Gastrocnemius medialis (tissue), 4 donors: Measurements from ENCODE around the gene RERE. TPM values are rescaled to one million over a fixed set of nuclear protein-coding genes. Genes with fewer than 3 reads are reported as not detected.

Experiments used
- ATAC-seq, 2 donors: fragments of 150-250 bp; one replicate each; pipeline ENCODE4 v1.9.1; 2016
- DNase-seq, 2 donors: peaks; one replicate each; pipeline ENCODE4 v3.0.0-alpha.2; 2019
- H3K27ac ChIP-seq, 4 donors: fragments of 200-600 bp; sonication (generic); 1 replicate in 1 of 4; 2 replicates in 3 of 4; pipeline ENCODE4 v1.5.1; 2016 to 2018; ENCODE audit warnings: mild to moderate bottlenecking in 2 of 4, moderate library complexity in 1 of 4
- H3K27me3 ChIP-seq, 3 donors: fragments of 200-600 bp; sonication (generic) in 2 of 3; 1 replicate in 1 of 3; 2 replicates in 2 of 3; pipeline versions ENCODE4 v1.5.1 to v1.6.0; 2016 to 2019; ENCODE audit warnings: mild to moderate bottlenecking in 1 of 3, moderate library complexity in 1 of 3
- H3K36me3 ChIP-seq, 2 donors: fragments of 200-600 bp; sonication (generic) in 1 of 2; one replicate each; pipeline ENCODE4 v1.5.1; 2017 to 2018
- H3K4me1 ChIP-seq, 2 donors: fragments of 200-600 bp; sonication (generic) in 1 of 2; one replicate each; pipeline ENCODE4 v1.5.1; 2016 to 2017; ENCODE audit warnings: mild to moderate bottlenecking in 2 of 2
- H3K4me3 ChIP-seq, 4 donors: fragments of 200-600 bp; sonication (generic) in 3 of 4; 1 replicate in 1 of 4; 2 replicates in 3 of 4; pipeline ENCODE4 v1.5.1; 2016 to 2019; ENCODE audit warnings: mild to moderate bottlenecking in 2 of 4
- H3K9me3 ChIP-seq, 3 donors: fragments of 200-600 bp; sonication (generic) in 2 of 3; 1 replicate in 1 of 3; 2 replicates in 2 of 3; pipeline ENCODE4 v1.5.1; 2016 to 2019
- CTCF ChIP-seq, 5 experiments: fragments of 450-650 bp in 3 of 5; fragments of 200-600 bp in 2 of 5; sonication (generic) in 2 of 5; IDR thresholded peaks in 4 of 5; conservative IDR thresholded peaks in 1 of 5; 1 replicate in 4 of 5; 2 replicates in 1 of 5; pipeline ENCODE4 v1.5.1; 2016 to 2019; ENCODE audit warnings: antibody characterized with exemption in 5 of 5, mild to moderate bottlenecking in 3 of 5, moderate library complexity in 3 of 5
- POLR2A ChIP-seq, 2 donors: fragments of 450-650 bp; IDR thresholded peaks; one replicate each; pipeline ENCODE4 v1.6.1; 2017; ENCODE audit warnings: antibody characterized with exemption in 2 of 2, mild to moderate bottlenecking in 2 of 2, moderate library complexity in 2 of 2
- in situ Hi-C, 4 donors: fragments of 200-750 bp; cut with MboI; loops; one replicate each; pipeline versions ENCODE4 v1.15.0 to v1.8.0; 2017; ENCODE audit warnings: low sequenced_read_pairs in 4 of 4
- intact Hi-C: fragments of 100-400 bp; cut with DNase I; formaldehyde crosslinking; loops from one replicate; pipeline ENCODE4 v1.15.1; 2023; ENCODE audit warnings: low total_unique reads
- total RNA-seq, 4 donors: library from RNA; depleted of rRNA; stranded (reverse); fragments of >200 nt; gene quantifications; one replicate each; pipeline versions ENCODE4 v1.1.0 to v1.2.3, GENCODE V29; 2016

The RERE gene
- total RNA-seq, 4 donors from 2014 or later, result 60.8 to 106 (median 102) TPM

DNA sequence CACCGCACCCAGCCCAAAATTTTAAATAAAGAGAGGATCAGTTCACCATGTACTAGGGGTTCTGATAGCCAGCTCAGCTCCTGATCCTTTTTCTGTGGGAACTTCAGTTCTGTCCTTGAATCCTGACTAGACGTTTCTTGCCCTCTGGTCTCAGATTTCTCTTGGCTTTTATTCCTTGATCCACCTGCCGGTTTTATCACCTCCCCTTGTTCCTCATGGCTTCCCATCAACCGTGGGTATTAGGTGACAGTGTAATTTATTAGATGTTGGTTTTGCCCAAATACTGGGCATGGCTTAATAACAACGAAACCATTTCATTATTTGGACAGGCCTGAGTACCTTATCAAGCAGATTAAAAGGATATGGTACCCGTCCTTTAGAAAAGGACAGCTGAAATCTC is 477.0 kb downstream of the RERE start:
- no peak for TF ChIP-seq POLR2A (IDR thresholded peaks at IDR 0.05)
- intact Hi-C loops, result no loop called here
- Histone ChIP-seq H3K4me1 (peaks cover 9 to 11% of the 10 kb centered on the region in 2 donors), H3K27me3 (no peaks in the 10 kb centered on the region), H3K36me3 (no peaks in the 10 kb centered on the region), H3K4me3 (no peak overlapping the region), H3K9me3 (no peaks in the 10 kb centered on the region), H3K27ac (no peak overlapping the region)
- DNase-seq (no peak), ATAC-seq (no peak)
- in situ Hi-C loops, result loop anchor here (10.0 kb wide), 2 partner anchors 356 to 366 kb away; no protein-coding TSS in a partner anchor

GRCh38 chr1:8339203-8339600 is 478.2 kb downstream of the RERE start:
- TF ChIP-seq CTCF (IDR thresholded peaks at IDR 0.05 in 4 of 5, conservative IDR thresholded peaks at IDR 0.05 in 1 of 5) (no peak), POLR2A (IDR thresholded peaks at IDR 0.05) (no peak)
- in situ Hi-C loops, result no loop called here
- DNase-seq, result no peak
- intact Hi-C loops, result no loop called here
- no peaks in the 10 kb centered on the region for H3K9me3 ChIP-seq
- H3K4me3 ChIP-seq, result no peak overlapping the region
- peaks cover 9 to 11% of the 10 kb centered on the region in 2 donors for H3K4me1 ChIP-seq
- H3K27me3 ChIP-seq, result no peaks in the 10 kb centered on the region
- H3K27ac ChIP-seq, result no peak overlapping the region
- H3K36me3 ChIP-seq, result no peaks in the 10 kb centered on the region
- no peak for ATAC-seq

DNA sequence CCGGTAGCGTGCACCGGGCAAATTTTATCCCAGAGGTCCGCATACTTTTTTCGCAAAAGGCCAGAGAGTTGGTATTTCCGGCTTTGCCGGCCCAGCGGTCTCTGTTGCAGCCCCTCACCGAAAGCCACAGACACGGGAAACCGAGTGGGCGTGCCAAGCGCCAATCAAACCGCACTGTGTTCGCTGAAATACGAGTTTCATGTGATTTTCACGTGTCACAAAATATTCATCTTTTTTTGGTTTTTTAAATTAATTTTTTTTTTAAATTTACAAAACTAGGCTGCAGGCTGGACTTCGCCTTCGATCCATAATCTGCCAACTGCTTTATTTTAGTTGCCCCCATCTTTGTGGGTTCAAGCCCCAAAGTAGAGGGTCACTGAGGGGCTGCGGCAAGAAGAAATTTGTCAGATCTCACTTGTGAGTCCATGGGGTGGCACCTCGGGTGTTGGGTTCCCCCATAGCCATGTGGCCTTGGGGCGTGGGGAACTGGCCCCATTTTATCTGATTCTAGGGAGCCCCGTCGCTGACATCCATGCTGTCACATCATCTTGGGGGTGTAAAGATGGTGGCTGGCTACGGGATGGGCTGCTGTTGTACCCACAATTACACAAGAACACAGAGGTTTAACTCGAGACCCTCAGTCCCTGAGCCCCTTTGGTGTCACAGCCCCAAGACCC is 478.8 kb downstream of the RERE start:
- Histone ChIP-seq H3K9me3 (no peaks in the 10 kb centered on the region), H3K27ac (no peak overlapping the region), H3K27me3 (no peaks in the 10 kb centered on the region), H3K36me3 (no peaks in the 10 kb centered on the region), H3K4me3 (no peak overlapping the region), H3K4me1 (peaks cover 6 to 8% of the 10 kb centered on the region in 2 donors)
- intact Hi-C loops (no loop called here), in situ Hi-C loops (no loop called here)
- no peak for ATAC-seq
- TF ChIP-seq CTCF (IDR thresholded peaks at IDR 0.05 in 4 of 5, conservative IDR thresholded peaks at IDR 0.05 in 1 of 5), result no peak
- TF ChIP-seq POLR2A (IDR thresholded peaks at IDR 0.05), result no peak
- DNase-seq, result no peak

DNA sequence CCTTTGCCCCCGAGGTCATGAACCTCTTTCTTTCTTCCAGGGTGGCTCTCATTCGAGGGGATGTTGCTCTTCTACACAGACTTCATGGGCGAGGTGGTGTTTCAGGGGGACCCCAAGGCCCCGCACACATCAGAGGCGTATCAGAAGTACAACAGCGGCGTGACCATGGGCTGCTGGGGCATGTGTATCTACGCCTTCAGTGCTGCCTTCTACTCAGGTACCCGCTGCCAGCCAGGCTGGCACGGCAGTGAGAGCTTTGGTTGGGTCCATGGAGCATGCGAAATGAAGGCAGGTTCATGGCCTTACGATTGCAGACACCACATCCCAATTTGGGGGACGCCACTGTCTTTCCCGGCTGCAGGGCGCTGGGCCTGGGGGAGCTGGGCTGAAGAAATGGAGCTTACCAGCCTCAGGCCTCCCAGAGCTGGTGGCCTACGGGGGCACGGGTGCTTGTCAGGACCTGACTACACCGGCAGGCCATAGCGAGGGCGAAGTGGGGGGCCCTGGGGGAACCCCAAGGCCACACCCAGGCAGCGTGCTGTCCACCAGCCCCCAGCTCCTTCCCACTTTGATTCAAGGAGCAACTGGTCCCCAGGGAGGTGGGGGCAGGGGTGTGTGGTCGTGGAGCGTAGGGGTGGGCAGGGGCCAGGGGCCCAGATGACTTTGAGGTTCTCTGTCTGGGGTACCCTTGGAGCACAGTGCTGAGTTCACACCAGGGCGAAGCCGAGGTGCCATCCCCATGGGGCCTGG is 479.5 kb downstream of the RERE start:
- Histone ChIP-seq H3K9me3 (no peaks in the 10 kb centered on the region), H3K27ac (no peak overlapping the region), H3K36me3 (no peaks in the 10 kb centered on the region), H3K4me3 (no peak overlapping the region), H3K4me1 (peaks cover 0 to under 1% of the 10 kb centered on the region in 2 donors), H3K27me3 (no peaks in the 10 kb centered on the region)
- TF ChIP-seq CTCF (IDR thresholded peaks at IDR 0.05 in 4 of 5, conservative IDR thresholded peaks at IDR 0.05 in 1 of 5) (no peak), POLR2A (IDR thresholded peaks at IDR 0.05) (no peak)
- in situ Hi-C loops (no loop called here), intact Hi-C loops (no loop called here)
- DNase-seq, result no peak
- ATAC-seq, result no peak

GRCh38 chr1:8335246-8335645 is 482.2 kb downstream of the RERE start:
- no peak for TF ChIP-seq CTCF (IDR thresholded peaks at IDR 0.05 in 4 of 5, conservative IDR thresholded peaks at IDR 0.05 in 1 of 5)
- TF ChIP-seq POLR2A (IDR thresholded peaks at IDR 0.05), result no peak
- Histone ChIP-seq H3K9me3 (no peaks in the 10 kb centered on the region), H3K36me3 (no peaks in the 10 kb centered on the region), H3K27me3 (no peaks in the 10 kb centered on the region), H3K27ac (no peak overlapping the region), H3K4me1 (no peaks in the 10 kb centered on the region), H3K4me3 (no peak overlapping the region)
- in situ Hi-C loops (no loop called here), intact Hi-C loops (no loop called here)
- no peak for DNase-seq
- no peak for ATAC-seq
